SKM-1 (cell line): ENCODE measurements around the gene SLC35C1.

Experiments used
- DNase-seq: peaks from one replicate; lab custom pipeline; 2025; ENCODE audit not compliant: unreplicated experiment; lab: John Stamatoyannopoulos, UW

SLC35C1 gene

GRCh38 chr11:45844822-45845578 lies 40.1 kb downstream of the SLC35C1 start:
- DNase-seq, result no peak

GRCh38 chr11:45846174-45846675 lies 41.3 kb downstream of the SLC35C1 start:
- no peak for DNase-seq

GRCh38 chr11:45846974-45847910 lies 42.3 kb downstream of the SLC35C1 start, which contains the start of gene CRY2:
Gene CRY2 (plus strand): TSS chr11:45847475. CDS start chr11:45847491, 16 bp downstream.
- DNase-seq, result peak; percentile 87

- DNase-seq, result no peak
Measured at GRCh38 chr11:45847911-45848316, 43.0 kb downstream of the SLC35C1 start.

GRCh38 chr11:45848654-45849081 lies 43.7 kb downstream of the SLC35C1 start:
- no peak for DNase-seq

- no peak for DNase-seq
Measured at GRCh38 chr11:45850446-45850845, 45.5 kb downstream of the SLC35C1 start.

GRCh38 chr11:45851228-45851627 lies 46.3 kb downstream of the SLC35C1 start:
- DNase-seq, result no peak

GRCh38 chr11:45852018-45852711 lies 47.2 kb downstream of the SLC35C1 start:
- no peak for DNase-seq

- no peak for DNase-seq
Measured at GRCh38 chr11:45852712-45853101, 47.8 kb downstream of the SLC35C1 start.

- no peak for DNase-seq
Measured at GRCh38 chr11:45853332-45854219, 48.6 kb downstream of the SLC35C1 start.

- DNase-seq, result no peak
Measured at GRCh38 chr11:45855308-45855707, 50.4 kb downstream of the SLC35C1 start.

- no peak for DNase-seq
Measured at GRCh38 chr11:45856044-45856468, 51.1 kb downstream of the SLC35C1 start.

- peak; percentile 83 for DNase-seq
Measured at GRCh38 chr11:45857961-45858474, 53.1 kb downstream of the SLC35C1 start.

- DNase-seq, result no peak
Measured at GRCh38 chr11:45858751-45859398, 53.9 kb downstream of the SLC35C1 start.

- no peak for DNase-seq
Measured at GRCh38 chr11:45859661-45860140, 54.8 kb downstream of the SLC35C1 start.

GRCh38 chr11:45860348-45860747 lies 55.4 kb downstream of the SLC35C1 start:
- no peak for DNase-seq

GRCh38 chr11:45860764-45861510 lies 56.0 kb downstream of the SLC35C1 start:
- DNase-seq, result no peak
